ELR (cell line): ENCODE data around the gene TIGIT.
"Not testable (repeated sequence)": the region's sequence is repeated elsewhere in the genome, so short reads cannot be mapped to it uniquely, and the experiment has no call there.

Source experiments
- DNase-seq: peaks from one replicate; pipeline ENCODE4 v3.0.0-alpha.2; 2015; ENCODE audit warnings: low read depth

TIGIT gene

DNA sequence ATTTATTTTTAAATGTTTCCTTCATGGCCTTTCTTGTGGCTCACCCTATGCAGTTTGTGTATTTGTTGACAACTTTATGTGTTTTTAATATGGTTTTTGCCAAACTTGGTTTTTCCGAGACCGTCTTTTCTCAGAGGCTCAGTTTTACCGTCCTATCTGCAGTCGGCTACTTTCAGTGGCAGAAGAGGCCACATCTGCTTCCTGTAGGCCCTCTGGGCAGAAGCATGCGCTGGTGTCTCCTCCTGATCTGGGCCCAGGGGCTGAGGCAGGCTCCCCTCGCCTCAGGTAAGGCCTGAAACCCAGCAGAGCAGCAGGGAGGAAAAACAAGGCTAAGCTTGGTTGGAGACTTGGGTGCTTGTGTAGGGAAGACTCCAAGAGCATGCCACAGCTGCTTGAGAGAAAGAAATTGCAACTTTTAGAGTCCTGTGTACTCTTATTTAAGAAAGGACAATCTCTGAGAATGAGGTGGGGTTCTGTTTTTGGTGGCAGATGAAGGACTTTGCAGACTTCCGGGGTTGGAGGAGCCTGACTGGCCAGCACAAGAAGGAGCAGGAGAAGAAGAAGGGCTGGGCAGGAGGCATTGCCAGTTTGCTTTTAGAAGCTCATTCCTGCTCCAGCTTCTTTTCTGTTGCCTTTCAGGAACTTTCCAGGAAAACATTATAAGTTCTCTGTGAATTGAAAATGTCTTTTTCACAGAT, at the start of gene TIGIT:
TSS of gene TIGIT (plus strand) at position 191 of the 698 bp plus-strand sequence. CDS start at position 225, 34 bp downstream.
- DNase-seq, result no peak

DNA sequence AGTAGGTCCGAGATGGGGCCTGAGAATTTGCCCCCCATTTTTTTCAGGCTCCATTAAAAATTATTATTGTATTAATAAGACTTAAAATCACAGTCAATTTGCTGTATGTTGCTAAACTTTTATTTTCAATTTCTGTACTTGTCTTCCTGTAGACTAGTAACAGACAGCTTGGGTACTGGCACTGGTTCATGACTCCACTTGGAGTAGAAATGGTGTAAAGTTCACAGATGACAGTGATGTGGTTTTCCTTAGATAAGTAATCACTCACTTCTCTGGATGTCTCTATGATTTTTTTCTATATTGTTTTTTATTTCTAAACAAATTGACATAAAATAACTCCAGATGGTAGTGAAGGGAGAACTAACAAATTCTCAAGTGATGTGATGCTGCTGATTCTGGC, 40.9 kb upstream of the TIGIT start:
- DNase-seq, result no peak

DNA sequence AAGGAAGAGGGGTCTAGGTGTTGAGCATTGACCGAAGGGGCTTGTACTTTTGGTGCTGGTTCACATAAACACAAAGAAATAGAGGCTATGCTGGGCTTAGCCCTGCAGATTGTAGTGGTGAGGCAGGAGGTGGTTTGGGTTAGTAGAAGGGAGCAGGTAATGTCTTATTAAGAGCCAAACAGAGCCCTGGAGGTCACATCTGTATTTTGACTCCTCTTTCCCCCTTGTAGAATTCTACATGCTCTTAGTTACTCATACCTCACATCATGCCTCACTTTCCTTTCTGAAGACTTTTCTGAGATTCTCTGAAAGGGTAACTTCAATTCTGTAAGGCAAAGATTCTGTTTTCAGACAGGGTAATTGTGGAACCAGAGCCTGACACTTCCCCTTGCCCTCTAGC, 40.3 kb upstream of the TIGIT start:
- DNase-seq, result no peak

DNA sequence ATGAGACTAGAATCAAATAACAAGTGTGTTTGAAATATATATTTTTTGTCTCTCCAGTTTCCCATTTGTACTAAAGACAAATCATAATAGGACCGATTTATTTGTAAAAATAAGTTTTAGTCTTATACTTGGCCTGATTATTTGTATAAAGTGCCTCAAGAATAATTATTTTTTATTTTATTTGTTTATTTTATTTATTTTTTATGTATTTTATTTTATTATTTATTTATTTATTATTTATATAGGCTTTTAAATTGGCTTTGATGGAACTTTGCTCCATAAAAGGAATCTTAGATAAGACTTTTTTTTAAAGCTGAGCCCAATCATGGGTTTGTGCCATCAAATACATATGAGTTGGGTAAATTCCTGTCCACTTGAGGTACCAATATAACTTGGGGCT, 34.3 kb upstream of the TIGIT start:
- DNase-seq, result no peak

DNA sequence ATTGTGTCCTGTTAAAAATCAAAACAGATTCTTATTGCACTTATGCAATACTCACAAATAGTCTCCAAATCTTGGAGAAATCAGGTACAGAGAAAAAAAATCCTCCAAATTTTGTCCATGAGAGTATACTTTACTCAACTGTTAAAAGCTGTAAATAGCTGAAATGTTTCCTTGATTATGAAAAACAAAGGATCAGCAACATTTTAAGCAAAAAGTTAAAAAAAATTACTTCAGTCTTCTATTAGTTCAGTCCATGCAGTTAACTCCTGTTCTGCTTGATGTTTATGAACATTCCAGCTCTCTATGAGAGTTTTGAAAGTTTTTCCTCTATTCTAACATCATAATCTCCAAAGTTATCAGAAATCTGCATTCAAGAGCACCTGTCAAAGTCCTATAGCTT, 33.7 kb upstream of the TIGIT start:
- DNase-seq, result no peak

DNA sequence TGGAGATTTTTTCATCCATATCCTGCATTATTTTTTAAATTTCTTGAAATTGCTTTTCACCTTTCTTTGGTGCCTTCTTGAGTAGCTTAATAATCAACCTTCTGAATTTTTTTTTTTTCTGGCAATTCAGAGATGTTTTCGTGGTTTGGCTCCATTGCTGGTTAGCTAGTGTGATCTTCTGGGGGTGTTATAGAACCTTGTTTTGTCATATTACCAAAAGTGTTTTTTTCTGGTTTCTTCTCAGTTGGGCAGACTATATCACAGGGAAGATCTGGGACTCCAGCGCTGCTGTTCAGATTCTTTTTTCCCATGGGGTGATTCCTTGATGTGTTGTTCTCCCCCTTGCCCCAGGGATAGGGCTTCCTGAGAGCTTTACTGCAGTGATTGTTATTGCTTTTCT, 23.8 kb upstream of the TIGIT start:
- no peak for DNase-seq

DNA sequence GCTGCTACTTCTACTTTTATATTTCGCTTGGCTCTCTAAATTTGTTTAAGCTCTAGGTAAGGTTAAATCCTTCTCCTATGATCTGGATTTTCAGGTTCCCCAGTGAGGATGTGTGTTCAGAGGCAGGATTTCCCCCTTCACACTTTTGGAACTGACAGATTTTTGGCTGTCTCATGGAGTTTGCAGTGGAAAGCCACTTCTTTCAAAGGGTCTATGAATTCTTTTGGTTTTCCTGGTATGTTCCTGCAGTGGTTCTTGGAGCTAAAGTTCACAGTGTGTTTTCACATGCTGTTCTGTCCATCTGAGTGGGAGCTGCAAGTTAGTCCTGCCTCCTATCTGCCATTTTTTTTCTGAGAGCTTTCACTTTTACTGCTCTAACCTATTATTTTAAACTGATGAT, 21.6 kb upstream of the TIGIT start:
- DNase-seq, result no peak

DNA sequence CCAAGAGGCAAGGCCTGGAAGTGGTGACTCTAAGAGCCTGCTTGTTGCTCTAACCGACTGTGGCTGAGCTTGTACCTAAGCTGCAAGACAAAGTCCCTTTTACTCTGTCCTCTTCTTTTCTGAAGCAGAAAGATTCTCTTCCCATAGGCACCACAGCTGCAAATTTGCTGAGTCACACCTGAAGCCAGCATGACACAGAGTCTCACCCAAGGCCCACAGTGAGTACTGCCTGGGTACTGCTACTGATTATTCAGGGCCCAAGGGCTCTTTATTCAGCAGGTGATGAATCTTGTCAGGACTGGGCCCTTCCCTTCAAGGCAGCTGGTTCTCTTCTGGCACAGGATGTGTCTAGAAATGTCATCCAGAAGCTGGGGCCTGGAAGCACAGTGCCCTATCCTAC, 18.9 kb upstream of the TIGIT start:
- peak; percentile 31 for DNase-seq

DNA sequence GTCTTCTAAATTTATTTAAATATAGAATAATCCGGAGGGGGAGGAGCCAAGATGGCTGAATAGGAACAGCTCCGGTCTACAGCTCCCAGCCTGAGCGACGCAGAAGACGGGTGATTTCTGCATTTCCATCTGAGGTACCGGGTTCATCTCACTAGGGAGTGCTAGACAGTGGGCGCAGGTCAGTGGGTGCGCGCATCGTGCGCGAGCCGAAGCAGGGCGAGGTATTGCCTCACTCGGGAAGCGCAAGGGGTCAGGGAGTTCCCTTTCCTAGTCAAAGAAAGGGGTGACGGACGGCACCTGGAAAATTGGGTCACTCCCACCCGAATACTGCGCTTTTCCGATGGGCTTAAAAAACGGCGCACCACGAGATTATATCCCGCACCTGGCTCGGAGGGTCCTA, 17.0 kb upstream of the TIGIT start:
- not testable (repeated sequence) for DNase-seq

DNA sequence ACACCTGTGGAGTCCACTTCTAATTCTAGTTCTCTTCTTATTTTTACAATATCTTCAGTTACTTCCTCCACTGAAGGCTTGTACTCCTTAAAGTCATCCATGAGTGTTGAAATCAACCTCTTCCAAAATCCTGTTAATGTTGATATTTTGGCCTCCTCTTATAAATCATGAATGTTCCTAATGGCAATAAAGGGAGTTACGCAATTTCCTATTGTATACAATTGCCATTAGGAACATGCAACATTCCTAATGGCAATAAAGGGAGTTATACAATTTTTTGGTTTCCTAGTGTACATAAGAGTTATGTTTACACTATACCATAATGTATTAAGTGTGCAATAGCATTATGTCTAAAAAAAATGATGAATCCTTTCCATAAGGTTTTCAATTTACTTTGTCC, 9.2 kb upstream of the TIGIT start:
- DNase-seq, result no peak

DNA sequence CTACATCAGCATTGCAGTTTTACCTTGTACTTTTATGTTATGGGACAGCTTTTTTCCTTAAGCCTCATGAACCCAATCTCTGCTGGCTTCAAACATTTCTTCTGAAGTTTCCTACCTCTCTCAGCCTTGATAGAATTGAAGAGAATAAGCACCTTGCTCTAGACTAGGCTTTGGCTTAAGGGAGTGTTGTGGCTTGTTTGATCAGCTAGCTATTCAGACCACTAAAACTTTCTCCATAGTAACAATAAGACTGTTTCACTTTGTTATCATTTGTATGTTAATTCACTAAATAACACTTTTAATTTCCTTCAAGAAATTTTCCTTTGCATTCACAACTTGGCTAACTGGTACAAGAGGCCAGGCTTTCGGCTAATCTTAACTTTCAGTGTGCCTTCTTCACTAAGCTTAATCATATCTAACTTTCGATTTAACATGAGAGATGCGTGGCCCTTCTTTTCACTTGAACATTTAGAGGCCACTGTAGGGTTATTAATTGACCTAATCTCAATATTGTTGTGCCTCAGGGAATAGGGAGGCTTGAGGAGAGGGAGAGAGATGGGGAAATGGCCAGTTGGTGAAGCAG, 8.1 kb upstream of the TIGIT start:
- DNase-seq, result no peak

DNA sequence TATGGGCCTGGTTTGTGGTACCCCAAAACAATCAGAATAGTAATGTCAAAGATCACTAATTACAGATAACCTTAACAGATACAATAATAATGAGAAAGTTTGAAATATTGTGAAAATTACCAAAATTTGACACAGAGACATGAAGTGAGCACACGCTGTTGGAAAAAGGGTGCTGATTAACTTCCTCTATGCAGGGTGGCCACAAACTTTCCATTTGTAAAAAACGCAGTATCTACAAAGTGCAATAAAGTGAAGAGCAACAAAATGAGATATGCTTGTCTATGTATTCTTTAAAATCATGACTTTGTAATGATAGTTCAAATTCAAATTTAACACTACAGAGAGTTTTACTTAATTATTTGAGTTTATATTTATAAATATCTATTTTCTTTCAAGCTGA, 7.6 kb upstream of the TIGIT start:
- DNase-seq, result no peak

DNA sequence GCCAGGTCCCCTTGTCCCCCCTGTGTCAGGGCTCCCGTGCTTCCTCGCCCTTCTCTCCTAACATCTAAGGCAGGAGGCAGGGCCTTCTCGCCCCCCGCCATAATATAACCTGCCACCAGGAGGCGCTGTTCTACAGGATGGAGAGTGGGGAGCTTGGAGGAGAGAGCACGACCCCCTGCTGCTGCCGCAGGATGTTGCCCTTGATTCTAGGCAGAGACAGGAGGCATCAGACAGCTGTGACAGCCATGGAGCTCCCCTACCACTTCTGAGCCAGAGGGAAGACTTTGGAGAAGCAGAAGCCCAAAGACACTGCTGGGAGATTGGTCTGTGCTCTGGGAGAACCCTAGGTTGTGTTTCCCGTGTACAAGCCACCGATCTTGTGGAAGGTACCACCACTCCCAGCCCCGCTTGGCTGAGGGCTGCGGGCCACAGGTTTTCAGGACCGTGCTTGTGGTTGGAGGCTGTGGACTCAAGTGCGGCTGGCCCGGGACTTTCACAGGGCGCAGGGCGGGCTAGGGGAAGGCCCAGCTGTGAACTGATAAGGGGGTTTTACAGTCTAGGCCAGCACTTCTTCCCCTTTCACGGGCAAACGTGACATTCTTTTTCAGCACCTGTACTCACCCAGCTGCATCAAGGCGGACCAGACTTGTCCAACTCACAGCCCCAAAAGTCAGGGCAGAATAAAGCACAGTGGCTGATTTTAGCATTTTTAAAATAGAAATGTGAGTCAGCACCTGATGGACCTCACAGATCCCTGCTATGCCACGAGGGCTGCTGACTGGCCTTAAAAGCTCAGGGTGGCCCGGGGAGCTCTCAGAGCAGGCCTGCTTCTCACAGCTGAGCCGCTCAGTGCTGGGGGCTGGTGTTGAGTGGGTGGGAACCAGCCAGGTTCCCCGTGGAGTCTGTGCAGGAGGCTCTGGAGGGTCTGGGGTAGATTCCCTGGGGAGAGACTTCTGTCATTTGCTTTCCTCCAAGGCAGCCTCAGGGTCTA, 2.6 kb upstream of the TIGIT start:
- peak; percentile 64 for DNase-seq

DNA sequence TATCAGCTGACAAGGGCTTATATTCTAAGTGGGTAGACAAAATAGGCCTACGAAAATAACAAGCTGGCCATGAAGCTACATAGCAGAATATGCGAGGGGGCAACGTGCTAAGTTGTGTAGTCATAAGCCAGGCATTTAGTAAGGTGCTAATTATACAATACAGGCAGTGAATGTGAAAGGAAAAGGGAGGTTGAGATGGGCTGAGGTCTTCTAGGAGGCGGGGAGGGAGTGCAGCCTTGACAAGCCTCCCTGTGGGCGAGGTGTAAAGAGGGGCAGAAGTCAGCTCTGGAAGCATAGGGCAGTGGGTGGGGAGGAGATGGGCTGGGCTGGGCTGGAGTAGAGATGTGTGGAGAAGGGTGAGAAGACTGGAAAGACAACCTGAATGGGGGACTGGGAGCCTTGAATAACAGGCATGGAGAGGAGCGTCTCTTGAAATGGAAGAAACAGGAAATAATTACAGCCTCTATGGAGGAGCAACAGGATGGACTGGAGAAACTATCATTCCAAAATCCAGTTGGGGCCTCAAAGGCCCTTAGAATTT, 1.2 kb downstream of the TIGIT start:
- DNase-seq, result no peak

DNA sequence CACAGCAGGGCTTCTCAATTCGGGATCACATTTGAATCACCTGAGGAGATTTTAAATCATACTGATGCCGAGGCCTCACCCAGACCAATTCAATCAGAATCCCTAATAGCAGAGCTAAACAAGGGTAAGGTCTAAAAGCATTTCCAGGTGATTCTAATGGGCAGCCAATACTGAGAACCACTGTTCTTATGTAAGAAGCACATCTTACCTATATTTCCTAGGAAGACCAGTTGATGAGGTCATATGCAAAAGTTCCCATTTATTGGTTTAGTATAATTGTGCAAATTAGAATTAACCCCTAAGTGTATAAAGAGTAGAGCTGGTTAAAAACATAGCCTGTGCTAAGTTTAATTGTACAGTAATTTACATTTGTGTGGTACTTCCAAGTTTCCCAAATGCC, 2.1 kb downstream of the TIGIT start:
- DNase-seq, result no peak

DNA sequence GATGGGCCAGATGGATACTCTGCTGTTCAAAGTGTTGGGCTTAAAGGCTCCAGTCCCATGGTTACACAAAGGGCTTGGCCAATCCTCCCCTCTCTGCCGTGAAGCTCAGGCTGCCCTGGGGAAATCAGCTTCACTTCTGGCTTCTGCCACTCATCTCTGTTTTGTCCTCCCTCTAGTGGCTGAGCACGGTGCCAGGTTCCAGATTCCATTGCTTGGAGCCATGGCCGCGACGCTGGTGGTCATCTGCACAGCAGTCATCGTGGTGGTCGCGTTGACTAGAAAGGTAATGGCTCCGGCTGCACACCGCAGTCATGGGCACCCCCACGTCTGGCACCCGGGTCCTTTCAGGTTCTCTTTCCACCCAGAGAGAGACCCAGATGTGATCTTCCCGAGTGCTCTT, 5.6 kb downstream of the TIGIT start:
- DNase-seq, result peak; percentile 44

DNA sequence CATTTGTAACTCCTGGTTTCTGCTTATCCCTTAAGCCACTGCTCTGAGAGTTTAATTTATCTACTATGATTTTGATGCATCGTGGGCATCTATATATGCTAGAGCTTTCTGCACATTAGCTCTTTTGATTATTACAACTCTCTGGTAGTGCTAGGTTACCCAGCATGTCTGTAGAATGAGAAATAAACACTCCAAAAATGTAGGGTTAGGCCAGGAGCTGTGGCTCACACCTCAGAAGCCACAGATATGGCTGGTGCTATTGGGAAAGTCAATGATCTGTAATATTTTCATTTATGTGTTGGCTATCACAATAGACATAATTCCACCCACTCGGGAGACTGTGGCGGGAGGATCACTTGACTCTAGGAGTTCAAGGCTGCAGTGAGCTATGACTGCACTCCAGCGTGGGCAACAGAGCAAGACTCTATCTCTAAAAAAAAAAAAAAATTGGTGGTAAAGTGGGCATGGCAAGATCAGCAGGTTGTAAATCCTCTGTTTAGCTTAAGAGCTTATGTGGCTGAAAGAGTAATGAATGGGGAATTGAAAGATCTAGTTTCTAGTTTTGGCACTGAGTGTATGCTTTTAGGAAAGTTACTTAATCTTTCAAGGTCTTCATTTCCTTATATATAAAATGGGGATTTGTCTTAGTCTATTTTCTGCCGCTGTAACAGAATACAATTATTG, 6.3 kb downstream of the TIGIT start:
- DNase-seq, result no peak

DNA sequence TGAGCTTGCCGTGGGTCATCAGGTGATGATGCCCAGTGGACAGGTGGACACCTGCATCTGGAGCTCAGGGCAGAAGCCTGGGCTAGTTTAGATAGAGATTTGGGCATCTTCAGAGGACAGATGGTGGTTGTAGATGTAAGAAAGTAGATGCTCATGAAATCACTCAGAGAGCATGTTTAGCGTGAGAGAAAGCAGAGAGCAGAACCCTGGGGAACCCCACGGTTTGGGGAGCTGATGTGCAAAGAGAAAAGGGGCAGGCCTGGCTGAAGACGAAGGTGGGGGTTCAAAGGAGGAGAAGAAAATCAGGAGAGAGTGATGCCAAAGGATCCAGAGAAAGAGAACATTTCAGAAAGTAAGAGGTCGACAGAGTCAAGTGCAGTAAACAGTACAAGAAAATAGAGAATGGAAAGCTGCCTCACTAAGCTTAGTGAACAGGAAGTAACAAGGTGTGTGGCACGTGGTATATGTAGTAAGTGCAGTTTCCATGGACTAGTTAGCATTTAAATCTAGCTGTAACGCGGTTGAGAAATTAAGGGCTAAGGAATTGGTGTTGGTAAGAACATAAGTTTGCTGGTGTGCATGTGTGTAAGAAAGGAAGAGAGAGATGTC, 13.5 kb downstream of the TIGIT start:
- no peak for DNase-seq

DNA sequence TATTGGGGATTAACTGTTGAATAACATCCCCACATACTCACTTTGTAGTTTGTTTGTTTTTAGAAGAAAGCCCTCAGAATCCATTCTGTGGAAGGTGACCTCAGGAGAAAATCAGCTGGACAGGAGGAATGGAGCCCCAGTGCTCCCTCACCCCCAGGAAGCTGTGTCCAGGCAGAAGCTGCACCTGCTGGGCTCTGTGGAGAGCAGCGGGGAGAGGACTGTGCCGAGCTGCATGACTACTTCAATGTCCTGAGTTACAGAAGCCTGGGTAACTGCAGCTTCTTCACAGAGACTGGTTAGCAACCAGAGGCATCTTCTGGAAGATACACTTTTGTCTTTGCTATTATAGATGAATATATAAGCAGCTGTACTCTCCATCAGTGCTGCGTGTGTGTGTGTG, 14.0 kb downstream of the TIGIT start:
- no peak for DNase-seq

DNA sequence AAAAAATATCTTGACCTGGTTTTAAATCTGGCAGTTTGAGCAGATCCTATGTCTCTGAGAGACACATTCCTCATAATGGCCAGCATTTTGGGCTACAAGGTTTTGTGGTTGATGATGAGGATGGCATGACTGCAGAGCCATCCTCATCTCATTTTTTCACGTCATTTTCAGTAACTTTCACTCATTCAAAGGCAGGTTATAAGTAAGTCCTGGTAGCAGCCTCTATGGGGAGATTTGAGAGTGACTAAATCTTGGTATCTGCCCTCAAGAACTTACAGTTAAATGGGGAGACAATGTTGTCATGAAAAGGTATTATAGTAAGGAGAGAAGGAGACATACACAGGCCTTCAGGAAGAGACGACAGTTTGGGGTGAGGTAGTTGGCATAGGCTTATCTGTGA, 14.5 kb downstream of the TIGIT start:
- DNase-seq, result no peak

DNA sequence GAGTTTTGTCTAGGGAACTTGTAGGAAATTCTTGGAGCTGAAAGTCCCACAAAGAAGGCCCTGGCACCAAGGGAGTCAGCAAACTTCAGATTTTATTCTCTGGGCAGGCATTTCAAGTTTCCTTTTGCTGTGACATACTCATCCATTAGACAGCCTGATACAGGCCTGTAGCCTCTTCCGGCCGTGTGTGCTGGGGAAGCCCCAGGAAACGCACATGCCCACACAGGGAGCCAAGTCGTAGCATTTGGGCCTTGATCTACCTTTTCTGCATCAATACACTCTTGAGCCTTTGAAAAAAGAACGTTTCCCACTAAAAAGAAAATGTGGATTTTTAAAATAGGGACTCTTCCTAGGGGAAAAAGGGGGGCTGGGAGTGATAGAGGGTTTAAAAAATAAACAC, 15.0 kb downstream of the TIGIT start:
- no peak for DNase-seq

DNA sequence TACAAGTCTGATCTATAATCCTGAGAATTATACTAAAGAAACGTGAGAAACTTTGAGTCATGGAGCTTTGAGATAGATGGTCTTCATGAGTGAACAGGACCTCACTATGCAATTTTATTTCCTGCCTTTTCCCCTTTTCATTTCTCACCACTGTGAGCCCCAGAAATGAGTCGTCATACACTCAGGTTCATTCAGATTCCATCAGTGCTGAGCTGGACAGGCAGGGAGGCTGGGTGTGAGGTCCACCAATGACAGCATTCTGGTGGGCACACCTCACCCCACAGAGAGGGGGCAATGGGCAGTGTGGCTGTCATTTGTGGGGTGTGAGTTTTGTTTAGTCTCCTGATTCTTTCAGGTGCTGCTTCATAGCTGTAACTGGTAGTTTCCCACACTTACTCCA, 16.9 kb downstream of the TIGIT start:
- peak; percentile 18 for DNase-seq
